GM12801 (cell line): ENCODE measurements around the gene CIB4.

Source experiments
- CTCF ChIP-seq: IDR thresholded peaks from one replicate; pipeline ENCODE4 v1.5.1; 2011; ENCODE audit warnings: control low read depth; ENCODE audit not compliant: insufficient read length; ENCODE audit errors: extremely low read depth

The CIB4 gene

GRCh38 chr2:26646986-26647672, 6.0 kb upstream of the CIB4 start:
- no peak for TF ChIP-seq CTCF

- no peak for TF ChIP-seq CTCF
Observed at GRCh38 chr2:26645762-26646161, 4.6 kb upstream of the CIB4 start.

GRCh38 chr2:26644188-26644835, 3.1 kb upstream of the CIB4 start:
- no peak for TF ChIP-seq CTCF

GRCh38 chr2:26642429-26642828, 1.3 kb upstream of the CIB4 start:
- TF ChIP-seq CTCF, result no peak

GRCh38 chr2:26640331-26640745, 828 bp downstream of the CIB4 start:
- no peak for TF ChIP-seq CTCF

GRCh38 chr2:26639685-26640243, 1.4 kb downstream of the CIB4 start:
- TF ChIP-seq CTCF, result no peak

- TF ChIP-seq CTCF, result no peak
Observed at GRCh38 chr2:26637811-26638310, 3.3 kb downstream of the CIB4 start.
